ENCODE data around the gene BAZ1A. TPM values are rescaled to one million over a fixed set of nuclear protein-coding genes. Genes with fewer than 3 reads are reported as not detected.
A peak's percentile ranks its signal among the peaks of the same experiment; 100 is the strongest.

BAZ1A gene
- total and polyA plus RNA-seq, 2 donors (not counting 1 experiment from before 2014, with no cell fraction given) = 18.8 to 36.8 TPM

DNA sequence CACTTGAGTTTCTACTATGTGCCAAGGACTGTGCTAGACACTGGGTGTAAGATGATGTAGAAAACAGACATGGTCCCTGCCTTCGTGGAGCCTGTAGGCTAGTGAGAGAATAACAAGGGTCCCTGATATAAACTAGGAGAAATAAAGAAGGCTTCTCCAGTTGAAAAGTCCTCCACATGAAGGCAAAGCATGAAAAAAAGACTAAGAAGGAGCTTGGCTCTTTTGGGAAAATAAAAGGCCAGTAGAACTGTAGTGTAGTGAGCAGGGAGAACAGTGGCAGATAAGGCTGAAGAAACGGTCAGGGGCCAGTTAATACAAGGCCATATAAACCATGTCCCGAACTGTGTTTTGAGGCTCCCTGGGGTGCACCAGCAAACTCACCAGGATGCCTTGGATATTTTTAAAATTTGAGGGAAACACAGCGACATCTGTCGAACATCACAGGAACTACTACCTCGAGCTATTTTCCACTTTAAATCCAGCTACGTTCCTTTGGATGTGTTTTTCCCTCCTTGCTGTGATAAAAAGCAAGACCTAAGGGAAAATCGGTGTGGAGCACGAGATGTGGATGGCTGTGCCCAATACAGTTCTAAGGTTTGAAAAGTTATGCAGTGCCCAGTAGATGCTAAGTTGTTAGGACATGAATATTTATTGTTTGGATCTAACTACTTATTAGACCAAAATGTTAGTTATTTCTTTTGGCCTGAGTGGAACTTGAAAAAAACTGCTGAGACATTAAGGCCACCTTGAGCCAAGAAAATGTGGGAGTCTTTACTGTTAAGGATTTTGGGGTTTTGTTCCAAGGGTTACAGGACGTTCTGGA, 152.2 kb downstream of the BAZ1A start:
- ATAC-seq (ENCODE audit: low read depth) (peak; percentile 58), DNase-seq (peak; percentile 64)
- no peak overlapping the region for H2AFZ ChIP-seq (ENCODE audit: insufficient read depth, low read depth, low read length, poor library complexity, severe bottlenecking)
- H3K27ac ChIP-seq (ENCODE audit: low read length in 2 of 2) = no peak overlapping the region
- no peaks in the 10 kb centered on the region for H3K36me3 ChIP-seq (replicated peaks in 1 of 2; ENCODE audit: control extremely low read depth in 1 of 2, control insufficient read depth in 1 of 2, extremely low read depth in 1 of 2, insufficient read depth in 2 of 2, low read length in 1 of 2)
- H3K27me3 ChIP-seq (replicated peaks in 1 of 4; ENCODE audit: control extremely low read depth in 1 of 4, control insufficient read depth in 3 of 4, insufficient read depth in 4 of 4, low read length in 3 of 4) = no peaks in the 10 kb centered on the region
- H4K20me1 ChIP-seq (ENCODE audit: control insufficient read depth, insufficient read depth, low read length, poor library complexity, severe bottlenecking) = no peaks in the 10 kb centered on the region
- no peaks in the 10 kb centered on the region for H3K9me3 Mint-ChIP-seq (ENCODE audit: insufficient read depth)
- no peaks in the 10 kb centered on the region for H3K79me2 ChIP-seq (ENCODE audit: control insufficient read depth, insufficient read depth, low read length)
- H3K4me1 ChIP-seq (ENCODE audit: control insufficient read depth in 2 of 2, insufficient read depth in 2 of 2, low read length in 2 of 2) = peaks cover 0 to 5% of the 10 kb centered on the region in 2 donors
- 45% methylated on average over 4 of the region's 10 CpGs for WGBS (ENCODE audit: insufficient coverage)
- H3K4me1 Mint-ChIP-seq = peaks cover 5% of the 10 kb centered on the region
- CTCF ChIA-PET = interaction anchor here (0.6 to 5.7 kb wide), 28 partner anchors 9 to 689 kb away, joined by 3 to 157 read pairs (median 4); partner anchors contain the start of gene CFL2
- no peak overlapping the region for H3K9ac ChIP-seq (ENCODE audit: low read length)
- H3K9me3 ChIP-seq (ENCODE audit: control extremely low read depth in 1 of 3, control insufficient read depth in 2 of 3, insufficient read depth in 1 of 3, low read length in 2 of 3) = no peaks in the 10 kb centered on the region
- TF ChIP-seq EZH2 (IDR thresholded peaks at IDR 0.05; ENCODE audit: borderline replicate concordance, insufficient read depth, low read depth, low read length, poor library complexity, severe bottlenecking) = no peak
- TF ChIP-seq, protein P1, sequence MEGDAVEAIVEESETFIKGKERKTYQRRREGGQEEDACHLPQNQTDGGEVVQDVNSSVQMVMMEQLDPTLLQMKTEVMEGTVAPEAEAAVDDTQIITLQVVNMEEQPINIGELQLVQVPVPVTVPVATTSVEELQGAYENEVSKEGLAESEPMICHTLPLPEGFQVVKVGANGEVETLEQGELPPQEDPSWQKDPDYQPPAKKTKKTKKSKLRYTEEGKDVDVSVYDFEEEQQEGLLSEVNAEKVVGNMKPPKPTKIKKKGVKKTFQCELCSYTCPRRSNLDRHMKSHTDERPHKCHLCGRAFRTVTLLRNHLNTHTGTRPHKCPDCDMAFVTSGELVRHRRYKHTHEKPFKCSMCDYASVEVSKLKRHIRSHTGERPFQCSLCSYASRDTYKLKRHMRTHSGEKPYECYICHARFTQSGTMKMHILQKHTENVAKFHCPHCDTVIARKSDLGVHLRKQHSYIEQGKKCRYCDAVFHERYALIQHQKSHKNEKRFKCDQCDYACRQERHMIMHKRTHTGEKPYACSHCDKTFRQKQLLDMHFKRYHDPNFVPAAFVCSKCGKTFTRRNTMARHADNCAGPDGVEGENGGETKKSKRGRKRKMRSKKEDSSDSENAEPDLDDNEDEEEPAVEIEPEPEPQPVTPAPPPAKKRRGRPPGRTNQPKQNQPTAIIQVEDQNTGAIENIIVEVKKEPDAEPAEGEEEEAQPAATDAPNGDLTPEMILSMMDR (IDR thresholded peaks at IDR 0.05) = peak; percentile 94
- H3K4me3 Mint-ChIP-seq = no peak overlapping the region
- no peaks in the 10 kb centered on the region for H3K27me3 Mint-ChIP-seq
- H3K27ac Mint-ChIP-seq = no peak overlapping the region
- POLR2A ChIA-PET = interaction anchor here (1.0 kb wide), 1 partner anchor 8 kb away, joined by 3 read pairs; the partner anchor contains the start of gene CFL2
- H3K4me2 ChIP-seq (replicated peaks; ENCODE audit: low read depth, low read length, poor library complexity, severe bottlenecking) = no peak overlapping the region
- H3K4me3 ChIP-seq (ENCODE audit: control extremely low read depth in 1 of 5, extremely low read depth in 1 of 5, insufficient read depth in 1 of 5, low read depth in 2 of 5, low read length in 4 of 5) = no peak overlapping the region
- intact Hi-C loops (cut with micrococcal nuclease) = loop anchor here (1.0 kb wide), 2 partner anchors 9 to 51 kb away; partner anchors contain the start of gene CFL2

DNA sequence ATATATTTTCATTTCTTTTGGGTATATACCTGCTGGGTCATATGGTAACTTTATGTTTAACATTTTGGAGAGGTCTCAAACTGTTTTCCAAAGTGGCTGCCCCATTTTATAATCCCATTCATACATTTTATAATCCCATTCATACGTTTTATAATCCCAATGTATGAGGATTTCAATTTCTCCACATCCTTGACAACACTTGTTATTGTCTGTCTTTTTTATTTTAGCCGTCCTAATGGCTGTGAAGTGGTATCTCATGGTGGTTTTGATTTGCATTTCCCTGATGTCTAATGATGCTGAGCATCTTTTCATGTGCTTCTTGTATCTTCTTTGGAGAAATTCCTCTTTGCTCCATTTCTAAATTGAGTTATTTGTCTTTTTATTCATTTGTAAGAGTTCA, 154.0 kb downstream of the BAZ1A start:
- Histone ChIP-seq H3K9me3 (ENCODE audit: control extremely low read depth in 1 of 3, control insufficient read depth in 2 of 3, insufficient read depth in 1 of 3, low read length in 2 of 3) (no peaks in the 10 kb centered on the region), H3K36me3 (replicated peaks in 1 of 2; ENCODE audit: control extremely low read depth in 1 of 2, control insufficient read depth in 1 of 2, extremely low read depth in 1 of 2, insufficient read depth in 2 of 2, low read length in 1 of 2) (no peaks in the 10 kb centered on the region), H3K27me3 (replicated peaks in 1 of 4; ENCODE audit: control extremely low read depth in 1 of 4, control insufficient read depth in 3 of 4, insufficient read depth in 4 of 4, low read length in 3 of 4) (no peaks in the 10 kb centered on the region), H4K20me1 (ENCODE audit: control insufficient read depth, insufficient read depth, low read length, poor library complexity, severe bottlenecking) (no peaks in the 10 kb centered on the region), H3K4me1 (ENCODE audit: control insufficient read depth in 2 of 2, insufficient read depth in 2 of 2, low read length in 2 of 2) (peaks cover 0 to 5% of the 10 kb centered on the region in 2 donors), H3K9ac (ENCODE audit: low read length) (no peak overlapping the region), H3K27ac (ENCODE audit: low read length in 2 of 2) (no peak overlapping the region), H2AFZ (ENCODE audit: insufficient read depth, low read depth, low read length, poor library complexity, severe bottlenecking) (no peak overlapping the region), H3K4me3 (ENCODE audit: control extremely low read depth in 1 of 5, extremely low read depth in 1 of 5, insufficient read depth in 1 of 5, low read depth in 2 of 5, low read length in 4 of 5) (no peak overlapping the region), H3K4me2 (replicated peaks; ENCODE audit: low read depth, low read length, poor library complexity, severe bottlenecking) (no peak overlapping the region), H3K79me2 (ENCODE audit: control insufficient read depth, insufficient read depth, low read length) (no peaks in the 10 kb centered on the region)
- Mint-ChIP-seq H3K4me3 (no peak overlapping the region), H3K27me3 (no peaks in the 10 kb centered on the region), H3K4me1 (peaks cover 5% of the 10 kb centered on the region), H3K27ac (no peak overlapping the region), H3K9me3 (ENCODE audit: insufficient read depth) (no peaks in the 10 kb centered on the region)
- TF ChIP-seq, protein P1 (IDR thresholded peaks at IDR 0.05) = no peak
- TF ChIP-seq EZH2 (IDR thresholded peaks at IDR 0.05; ENCODE audit: borderline replicate concordance, insufficient read depth, low read depth, low read length, poor library complexity, severe bottlenecking) = no peak
- DNase-seq (no peak), ATAC-seq (ENCODE audit: low read depth) (no peak)
- CTCF ChIA-PET = interaction anchor here (1.6 kb wide), 1 partner anchor 48 kb away, joined by 9 read pairs; no protein-coding TSS in a partner anchor
- WGBS (ENCODE audit: insufficient coverage) = no CpG with 5 or more reads among the region's 2 CpGs
- POLR2A ChIA-PET = no interaction called here
- intact Hi-C loops (cut with micrococcal nuclease) = no loop called here
